ENCODE data around the gene AOPEP.

- TF ChIP-seq, protein P1, sequence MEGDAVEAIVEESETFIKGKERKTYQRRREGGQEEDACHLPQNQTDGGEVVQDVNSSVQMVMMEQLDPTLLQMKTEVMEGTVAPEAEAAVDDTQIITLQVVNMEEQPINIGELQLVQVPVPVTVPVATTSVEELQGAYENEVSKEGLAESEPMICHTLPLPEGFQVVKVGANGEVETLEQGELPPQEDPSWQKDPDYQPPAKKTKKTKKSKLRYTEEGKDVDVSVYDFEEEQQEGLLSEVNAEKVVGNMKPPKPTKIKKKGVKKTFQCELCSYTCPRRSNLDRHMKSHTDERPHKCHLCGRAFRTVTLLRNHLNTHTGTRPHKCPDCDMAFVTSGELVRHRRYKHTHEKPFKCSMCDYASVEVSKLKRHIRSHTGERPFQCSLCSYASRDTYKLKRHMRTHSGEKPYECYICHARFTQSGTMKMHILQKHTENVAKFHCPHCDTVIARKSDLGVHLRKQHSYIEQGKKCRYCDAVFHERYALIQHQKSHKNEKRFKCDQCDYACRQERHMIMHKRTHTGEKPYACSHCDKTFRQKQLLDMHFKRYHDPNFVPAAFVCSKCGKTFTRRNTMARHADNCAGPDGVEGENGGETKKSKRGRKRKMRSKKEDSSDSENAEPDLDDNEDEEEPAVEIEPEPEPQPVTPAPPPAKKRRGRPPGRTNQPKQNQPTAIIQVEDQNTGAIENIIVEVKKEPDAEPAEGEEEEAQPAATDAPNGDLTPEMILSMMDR (IDR thresholded peaks at IDR 0.05), result no peak
- no peak for TF ChIP-seq POLR2AphosphoS5 (IDR thresholded peaks at IDR 0.05)
Measured at GRCh38 chr9:94936419-94936818, 209.9 kb downstream of the AOPEP start.
